ENCODE data around the gene AIP.

The AIP gene

DNA sequence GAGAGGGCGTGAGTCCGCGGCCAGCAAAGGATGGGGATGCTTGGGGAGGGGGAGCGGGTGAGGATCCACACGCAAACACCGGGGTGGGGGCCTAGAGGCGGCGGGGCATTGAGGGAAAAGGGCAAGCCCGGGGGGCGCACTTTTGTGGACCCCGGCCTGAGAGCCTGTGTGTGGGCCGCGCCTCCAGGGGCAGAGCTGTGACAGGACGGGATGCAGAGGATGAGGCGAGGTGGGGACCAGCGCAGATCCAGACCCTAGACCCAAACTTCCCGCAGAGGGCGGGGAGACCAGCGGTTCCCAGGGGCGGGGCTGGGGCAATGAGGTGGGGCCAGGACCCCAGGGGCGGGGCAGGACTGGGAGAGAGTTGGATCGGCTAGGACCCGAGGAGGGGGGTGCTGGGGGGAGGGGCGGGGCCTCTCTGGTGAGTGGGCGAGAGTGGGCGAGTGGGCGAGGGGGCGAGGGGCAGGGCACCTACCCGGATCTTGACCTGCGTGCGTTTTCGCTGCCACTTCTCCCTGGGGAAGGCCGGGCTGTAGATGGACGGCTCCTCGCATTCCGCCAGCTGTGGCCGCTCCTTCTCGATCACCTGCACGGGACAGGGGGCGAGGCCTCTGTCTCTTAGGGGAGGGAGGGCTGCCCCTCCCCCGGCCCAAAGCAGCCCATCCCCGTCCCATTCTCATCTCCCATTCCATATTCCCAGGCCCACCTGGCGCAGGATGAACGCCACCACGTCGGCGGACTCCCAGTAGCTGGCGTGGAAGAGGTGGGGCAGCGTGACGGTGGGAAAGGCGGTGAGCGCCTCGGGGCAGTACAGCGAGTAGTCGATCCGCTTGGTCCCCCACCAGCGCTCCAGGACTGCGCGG is 11.8 kb downstream of the AIP start:
- no peak for DNase-seq

DNA sequence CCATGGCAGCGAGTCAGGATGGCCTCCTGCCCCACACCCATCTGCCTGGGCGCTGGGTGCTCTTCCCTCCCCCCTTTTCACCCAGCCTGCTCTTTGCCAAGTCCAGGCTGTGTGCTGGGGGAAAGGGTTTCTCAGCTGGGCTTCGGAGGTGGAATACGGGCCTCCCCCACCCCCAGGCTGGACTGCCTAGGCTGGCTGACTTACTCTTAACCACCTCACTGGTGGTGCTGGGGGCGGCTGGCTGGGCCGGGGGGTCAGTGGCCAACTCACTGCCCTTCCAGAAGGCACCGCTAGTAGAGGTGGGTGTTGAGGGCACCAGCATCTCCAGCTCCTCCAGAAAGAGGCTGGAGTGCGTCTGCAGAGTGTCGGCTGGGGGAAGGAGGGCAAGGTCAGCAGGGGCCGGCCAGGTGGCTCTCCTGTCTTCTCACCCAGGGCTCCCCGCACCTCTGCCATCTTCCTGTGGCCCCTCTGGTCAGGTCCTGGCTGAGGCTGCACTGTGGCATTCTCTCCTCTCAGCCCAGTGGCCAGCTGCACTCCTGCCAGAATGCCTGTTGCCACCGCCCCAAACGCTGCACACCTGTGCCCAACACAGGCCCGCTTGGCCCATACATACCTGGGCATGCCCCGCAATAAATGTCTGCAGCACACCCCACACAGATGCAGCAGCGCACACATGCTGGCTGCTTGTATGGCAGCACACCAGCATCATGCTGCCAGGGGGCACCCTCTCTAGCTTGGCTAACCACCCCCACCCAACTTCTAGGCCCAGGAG is 12.6 kb downstream of the AIP start:
- DNase-seq: no peak

DNA sequence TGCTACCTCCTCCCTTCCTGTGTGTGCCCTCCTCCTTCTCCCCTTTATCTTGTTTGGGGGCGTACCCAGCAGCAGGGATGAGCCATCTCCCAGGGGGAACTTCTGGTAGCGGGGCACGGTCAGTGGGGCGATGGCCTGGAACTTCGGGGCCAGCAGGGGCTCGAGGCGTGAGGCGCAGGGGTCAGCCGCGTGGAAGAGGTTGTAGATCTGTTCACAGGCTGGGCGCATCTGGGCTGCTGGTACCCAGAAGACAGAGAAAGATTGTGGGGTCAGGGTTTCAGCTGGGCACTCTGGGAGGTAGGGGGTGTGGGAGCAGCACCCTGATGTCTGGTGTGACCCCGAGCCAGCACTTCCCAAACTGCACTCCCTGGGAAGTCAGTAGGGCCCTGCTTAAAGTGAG is 13.3 kb downstream of the AIP start:
- no peak for DNase-seq

DNA sequence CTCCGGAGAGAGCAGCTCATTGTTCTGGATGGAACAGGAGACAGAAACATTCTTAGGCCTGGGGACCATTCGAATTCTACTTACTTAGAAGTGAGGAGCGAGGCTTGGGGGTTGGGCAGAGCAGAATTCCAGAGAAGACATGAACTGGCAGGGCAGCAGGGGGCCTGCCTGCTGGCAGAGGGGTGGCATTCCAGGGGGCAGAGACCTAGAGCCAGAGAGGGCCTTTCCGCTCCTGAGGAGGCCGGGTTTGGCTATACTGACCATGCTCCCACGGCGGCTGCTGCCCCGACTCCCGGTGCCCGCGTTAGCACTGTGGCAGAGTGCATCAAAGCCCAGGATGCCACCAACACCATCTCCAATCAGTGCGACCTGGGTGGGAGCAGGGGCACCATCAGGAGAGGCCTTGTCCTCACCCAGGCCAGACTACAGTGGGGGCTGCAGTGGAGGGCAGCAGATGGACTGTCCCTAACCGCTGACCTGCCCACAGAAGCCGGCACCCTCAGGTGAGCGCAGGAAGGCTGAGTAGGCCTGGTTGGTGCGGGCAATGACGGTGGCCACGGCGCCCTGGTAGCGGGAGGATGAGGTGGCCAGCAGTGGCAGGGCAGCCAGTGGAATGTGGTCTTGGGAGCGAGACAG is 14.9 kb downstream of the AIP start:
- no peak for DNase-seq

DNA sequence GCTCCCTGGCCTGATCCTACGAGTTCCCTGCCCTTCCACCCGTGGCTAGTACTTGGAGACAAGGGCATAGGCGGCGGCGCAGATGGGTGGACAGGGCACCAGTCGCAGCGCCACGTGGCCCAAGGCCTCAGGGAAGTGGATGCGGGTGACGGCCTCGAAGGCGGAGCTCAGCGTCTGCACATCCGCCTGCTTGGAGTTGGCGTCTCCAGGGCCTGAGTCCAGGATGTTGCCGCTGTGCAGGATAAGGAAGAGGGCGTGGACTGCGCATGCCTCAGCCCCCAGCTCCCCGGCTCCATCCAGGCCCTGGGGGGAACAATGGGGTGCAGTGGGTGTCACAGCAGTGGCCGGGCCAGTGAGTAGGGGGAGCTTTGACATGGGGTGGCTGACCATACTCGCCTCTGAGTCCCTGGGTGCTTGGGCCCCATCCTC is 15.7 kb downstream of the AIP start:
- DNase-seq: no peak

DNA sequence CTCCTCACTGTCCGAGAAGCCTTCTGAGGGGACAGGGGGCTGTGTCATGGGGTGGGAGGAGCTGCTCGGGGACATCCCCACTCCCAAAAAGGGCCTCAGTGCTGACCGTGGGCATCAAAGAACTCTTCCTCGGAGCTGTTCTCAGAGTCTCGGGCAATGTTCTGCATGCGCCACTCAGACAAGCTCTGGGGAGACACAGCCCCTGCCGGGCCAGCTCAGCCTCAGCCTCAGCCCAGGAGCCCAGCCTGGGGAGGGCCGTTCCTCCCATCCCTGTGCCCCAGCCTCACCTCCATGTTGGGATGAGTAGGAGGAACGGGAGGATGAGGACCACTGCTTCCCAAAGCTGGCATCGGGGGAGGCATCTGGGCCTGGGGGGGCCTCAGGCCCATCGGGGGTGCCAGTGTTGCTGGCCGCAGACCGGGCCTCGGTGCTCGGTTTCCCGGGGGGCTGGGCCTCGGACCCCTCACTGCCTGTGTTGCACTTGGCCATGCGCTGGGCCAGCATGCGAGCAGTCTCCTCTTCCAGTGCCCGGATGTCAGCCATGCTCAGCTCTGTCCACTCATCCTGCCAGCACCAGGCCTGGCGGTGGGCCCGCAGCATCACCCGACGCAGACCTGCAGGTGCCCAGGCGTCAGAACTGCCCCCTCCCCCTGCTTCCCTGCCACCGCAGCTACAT is 17.1 kb downstream of the AIP start:
- DNase-seq: no peak

DNA sequence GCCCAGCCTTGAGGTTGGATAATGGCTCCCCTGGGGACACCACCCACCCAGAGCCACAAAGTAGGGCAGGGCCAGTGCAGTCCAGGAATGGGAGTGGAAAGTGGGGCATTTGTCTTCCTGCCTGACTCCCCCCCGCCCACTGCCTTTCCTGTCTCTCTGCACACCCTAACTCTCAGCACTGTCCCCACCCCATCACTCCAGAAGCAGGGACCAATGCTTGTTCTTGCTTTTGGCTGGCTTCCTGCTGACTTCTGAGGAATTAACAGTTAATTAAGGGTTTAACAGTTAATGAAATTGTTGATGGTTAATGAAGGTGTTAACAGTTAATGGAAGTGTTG is 17.6 kb downstream of the AIP start:
- DNase-seq: no peak

DNA sequence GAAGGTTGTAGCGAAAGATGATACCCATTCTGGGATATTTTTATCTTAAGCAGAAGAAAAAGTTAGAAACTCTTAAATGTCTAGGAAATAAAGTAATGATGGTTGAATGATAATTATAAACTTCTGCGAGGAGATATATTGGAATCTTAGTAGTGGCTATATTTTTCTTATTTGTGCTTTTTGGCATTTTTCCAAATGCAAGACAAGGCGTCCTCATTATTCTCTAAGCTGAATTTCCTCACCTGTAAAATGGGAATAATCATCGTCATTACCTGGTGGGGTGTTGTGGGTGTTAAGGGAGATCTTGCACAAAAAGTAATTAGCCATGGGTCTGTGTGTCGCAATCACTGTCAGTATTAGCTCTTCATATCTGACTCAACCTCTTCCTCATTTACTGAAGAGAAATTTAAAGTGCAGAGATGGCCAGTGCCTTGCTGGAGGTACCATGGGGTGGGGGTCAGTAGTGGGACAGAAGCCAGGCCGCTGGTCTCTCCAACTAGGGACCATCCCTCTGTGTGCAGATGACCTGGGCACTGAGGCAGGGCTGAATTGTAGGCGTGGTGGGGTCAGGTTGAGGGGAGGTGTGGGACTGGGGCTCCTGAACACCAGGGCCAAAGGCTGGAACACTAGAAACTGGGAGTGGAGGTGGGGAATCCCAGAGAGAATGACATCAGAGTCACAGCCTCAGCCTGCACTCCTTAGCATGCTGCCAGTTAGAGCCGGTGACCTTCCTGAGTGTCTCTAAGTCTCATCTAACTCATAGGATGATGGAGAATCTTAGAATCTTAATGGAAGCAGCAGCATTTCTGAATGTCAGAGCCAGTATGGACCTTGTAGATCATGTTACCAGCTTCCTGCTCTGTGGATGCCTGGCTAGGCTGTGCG is 18.2 kb downstream of the AIP start:
- DNase-seq: no peak

DNA sequence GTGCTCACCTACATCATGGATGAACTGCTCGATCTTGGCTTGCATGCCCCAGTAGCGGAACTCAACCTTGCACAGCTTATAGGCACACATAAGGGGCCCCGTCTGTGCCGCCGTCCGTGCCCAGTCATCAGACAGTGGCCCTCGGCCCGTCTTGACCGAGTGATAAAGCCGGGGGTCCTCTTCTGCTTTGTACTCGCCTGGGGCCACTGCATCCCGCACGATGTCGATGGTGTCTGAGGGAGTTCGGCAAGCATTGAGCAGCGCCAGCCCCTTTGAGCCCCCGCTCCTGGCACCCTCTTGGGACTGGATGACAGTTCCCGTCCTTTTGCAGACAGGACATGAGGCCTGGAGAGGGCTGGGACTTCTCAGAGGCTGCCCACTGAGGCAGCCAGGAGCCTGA is 19.0 kb downstream of the AIP start:
- no peak for DNase-seq

DNA sequence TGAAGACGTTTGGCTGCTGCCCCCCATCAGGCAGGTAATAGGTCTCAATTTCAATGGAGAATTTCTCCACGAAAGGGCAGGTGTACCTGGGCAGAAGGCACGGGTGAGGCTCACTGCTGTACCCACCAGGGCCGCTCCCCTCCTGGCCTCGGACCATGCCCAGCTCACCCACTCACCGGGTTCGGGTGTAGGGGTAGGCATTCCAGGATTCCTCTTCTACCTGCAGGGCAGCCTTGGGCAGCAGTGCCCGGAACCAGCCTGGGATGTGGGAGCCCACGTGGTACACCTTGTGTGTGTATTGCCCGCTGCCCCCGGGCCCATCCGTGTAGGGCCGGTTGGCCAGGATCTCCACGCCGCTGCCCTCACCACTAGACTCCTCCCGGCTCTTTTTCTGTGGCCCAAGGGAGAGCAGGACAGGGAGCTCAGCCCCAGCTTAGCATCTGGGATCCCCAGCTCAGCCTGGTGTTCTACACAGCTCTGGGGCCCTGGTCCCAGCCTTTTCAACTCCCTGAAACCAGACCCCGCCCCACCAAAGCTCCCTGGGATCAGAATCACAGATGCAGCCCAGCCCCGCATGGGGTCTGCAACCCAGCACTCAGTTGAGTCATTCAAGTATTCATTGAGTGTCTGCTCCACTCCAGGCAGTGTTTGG is 19.6 kb downstream of the AIP start:
- DNase-seq: no peak

DNA sequence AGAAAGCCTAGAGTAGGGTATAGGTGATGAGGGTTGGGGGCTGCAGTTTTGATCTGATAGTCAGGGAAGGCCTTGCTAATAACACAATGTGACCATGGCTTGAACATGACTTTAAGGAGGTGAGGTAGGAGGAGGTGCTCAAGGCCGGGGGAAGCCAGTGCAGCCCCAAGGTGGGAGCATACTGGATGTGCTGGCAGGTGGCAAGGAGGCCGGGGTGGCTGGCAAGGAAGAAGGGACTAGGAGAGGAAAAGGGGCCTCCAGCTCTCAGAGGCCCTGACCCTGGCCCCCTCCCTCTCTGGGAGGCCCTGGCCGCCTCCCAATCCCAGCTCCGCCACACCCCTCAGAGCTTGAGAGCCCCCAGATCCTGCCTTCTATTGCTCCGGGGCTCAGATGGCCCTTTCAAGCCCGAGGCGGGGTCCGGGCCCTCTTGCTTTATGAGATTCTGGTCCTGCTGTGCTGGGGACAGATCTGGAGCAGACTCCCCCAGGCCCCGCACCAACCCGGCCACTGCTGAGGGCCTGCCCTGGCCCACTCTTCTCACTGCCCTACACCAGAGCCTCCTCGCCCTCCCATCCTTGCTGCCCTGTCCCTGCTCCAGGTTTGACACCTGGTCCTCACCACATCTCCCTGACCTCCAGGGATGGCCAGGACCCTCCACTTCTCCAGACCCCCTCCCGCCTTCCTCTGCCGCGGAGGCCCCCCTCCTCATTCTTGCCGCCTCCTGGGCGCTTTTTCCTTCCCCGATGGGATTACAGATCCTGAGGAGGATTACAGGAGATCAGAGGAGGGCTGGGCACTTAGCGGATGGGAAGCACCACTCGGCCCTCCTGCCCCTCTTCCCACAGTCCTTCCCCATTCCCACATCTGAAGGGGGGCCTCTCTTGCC is 20.5 kb downstream of the AIP start:
- DNase-seq: no peak

DNA sequence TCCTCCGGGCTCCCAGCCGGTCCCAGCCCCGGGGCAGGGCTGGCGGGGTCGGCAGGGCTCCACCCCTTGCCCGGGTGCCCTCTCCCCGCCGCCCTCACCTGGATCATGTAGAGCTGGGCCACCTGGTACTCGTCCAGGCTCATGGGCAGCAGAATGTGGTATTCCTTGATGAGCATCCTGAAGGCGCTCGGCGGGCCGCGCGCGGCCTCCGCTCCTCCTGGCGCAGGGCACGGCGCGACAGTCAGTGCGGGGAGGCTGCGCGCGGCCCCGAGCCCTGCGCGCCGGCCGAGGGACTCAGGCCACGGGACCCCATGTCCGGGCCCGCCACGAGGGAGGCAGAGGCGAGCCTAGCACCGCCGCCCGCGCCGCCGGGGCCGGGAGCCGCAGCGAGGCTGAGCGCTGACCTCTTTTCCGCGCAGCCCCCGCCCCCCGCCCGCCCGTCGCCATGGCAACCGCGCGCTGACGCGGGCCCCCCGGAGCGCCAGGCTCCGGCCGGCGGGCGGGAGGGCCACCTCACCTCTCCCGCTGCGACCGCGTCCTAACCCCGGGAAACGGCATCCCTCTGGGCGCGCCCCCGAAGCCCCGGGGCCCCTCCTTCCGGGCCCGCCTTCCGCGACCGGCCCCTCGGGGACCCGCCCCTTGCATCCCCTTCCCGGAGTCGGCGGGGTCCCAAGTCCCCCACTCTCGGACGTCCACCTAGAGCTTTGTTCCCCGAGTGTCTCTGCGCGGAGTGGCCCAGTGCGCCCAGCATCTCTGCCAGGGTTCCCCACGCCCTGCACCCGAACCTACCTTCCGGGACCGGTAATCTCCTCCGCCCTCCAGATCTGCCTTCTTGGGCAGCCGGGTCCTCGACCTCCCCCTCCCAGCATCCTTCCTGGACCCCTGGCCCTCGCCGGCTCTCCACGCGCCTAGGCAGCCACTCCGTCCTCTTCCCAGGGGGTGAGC is 21.5 kb downstream of the AIP start:
- DNase-seq: no peak

DNA sequence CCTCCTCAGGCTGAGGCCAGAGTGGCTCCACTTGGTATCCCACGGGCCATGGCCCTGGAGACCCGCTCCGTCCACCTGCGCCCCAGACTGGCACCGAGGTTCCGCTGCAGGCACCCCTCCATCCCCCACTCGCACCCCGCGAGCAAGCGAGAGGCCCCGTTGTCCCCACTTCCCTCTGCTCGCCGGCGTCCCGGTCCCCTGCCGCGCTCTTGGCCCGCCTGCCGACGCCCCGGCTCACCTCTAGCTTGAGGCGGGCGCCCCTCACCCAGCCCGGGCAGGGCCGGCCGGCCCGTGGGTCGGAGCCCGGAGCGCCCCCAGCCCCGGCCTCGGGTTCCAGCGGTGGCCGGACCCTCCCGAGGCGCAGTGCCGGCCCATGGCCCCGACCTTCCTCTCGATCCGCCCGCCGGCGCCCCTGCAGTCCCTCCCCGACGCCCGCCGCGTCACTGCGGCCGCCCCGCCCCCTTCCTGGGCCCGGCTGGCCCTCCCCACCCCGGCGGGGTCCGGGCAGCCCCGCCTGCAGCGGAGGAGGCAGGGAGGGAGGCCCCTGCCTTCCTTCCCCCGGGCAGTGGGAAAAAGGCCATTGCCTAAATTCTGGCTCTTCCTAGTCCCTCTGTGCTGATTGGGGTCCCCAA is 22.2 kb downstream of the AIP start, which contains the start of gene PITPNM1:
Gene PITPNM1, minus strand, starts transcription at position 414 of the 632 bp plus-strand sequence. CDS start 1,183 bp downstream, outside the sequence.
- DNase-seq: no peak

DNA sequence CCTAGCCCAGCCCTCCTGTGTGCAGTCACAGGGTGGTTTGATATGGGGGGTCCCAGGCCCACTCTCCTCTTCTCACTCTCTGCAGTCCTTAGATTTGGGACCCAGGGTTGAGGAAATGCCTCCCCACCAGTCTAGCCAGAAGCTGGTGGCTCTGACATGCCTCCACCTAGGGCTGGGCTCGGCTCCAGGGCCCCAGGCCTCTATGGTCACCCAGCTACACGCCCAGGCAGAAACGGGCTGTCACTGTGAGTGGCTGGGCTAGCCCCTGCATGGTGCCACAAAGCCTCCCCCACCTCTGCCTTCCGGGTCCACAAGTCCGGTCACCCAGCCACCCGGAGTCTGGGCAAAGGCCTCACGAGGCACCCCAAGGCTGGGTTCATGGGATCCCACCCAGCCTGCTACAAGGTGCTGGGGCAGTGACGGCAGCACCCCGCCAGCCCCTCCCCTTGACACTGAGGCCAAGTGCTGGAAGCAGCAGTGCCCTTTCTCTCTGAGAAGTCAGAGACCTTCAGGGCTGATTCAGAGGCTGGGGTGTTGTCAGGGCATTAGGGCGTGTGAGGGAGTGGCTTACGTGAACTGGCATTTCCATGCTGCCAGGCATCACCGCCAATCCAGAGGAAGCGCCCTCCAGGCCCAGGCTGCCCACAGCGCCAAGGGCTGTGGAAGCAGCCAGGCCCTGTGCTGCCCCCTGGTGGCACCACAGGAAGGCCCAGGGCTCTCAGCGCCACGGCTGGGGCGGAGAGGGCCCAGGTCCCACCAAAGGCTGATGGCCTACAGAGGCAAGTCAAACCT is 23.0 kb downstream of the AIP start:
- DNase-seq: no peak

DNA sequence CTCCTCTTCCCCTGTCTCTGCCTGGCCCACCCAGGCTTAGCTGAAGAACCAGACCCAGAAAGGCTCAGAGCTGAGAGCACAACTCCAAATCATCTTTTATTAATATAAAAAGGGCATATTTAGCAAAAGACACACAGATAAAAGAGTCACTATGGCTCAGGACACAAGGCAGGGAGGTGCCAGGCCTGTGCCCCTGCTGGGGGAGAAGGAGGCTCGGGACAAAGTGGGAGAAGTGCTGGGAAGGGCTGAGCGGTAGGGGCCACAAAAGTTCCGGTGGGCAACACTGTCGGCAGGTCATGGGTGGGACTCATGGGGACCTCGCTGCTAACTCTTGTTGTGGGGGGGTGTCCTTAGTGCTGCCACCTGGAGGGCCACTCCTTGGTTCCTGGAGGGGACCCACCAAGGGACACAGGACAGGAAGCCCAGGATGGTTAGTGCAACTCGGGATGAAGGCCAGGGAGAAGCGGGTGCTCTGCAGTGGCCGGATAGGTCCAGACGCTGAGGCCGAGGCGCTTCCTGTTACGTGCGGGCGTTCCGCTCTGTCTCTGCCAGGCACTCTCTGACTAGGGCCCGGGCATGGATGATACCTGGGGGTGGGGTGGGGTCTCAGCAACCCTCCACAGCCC is 23.7 kb downstream of the AIP start:
- no peak for DNase-seq

DNA sequence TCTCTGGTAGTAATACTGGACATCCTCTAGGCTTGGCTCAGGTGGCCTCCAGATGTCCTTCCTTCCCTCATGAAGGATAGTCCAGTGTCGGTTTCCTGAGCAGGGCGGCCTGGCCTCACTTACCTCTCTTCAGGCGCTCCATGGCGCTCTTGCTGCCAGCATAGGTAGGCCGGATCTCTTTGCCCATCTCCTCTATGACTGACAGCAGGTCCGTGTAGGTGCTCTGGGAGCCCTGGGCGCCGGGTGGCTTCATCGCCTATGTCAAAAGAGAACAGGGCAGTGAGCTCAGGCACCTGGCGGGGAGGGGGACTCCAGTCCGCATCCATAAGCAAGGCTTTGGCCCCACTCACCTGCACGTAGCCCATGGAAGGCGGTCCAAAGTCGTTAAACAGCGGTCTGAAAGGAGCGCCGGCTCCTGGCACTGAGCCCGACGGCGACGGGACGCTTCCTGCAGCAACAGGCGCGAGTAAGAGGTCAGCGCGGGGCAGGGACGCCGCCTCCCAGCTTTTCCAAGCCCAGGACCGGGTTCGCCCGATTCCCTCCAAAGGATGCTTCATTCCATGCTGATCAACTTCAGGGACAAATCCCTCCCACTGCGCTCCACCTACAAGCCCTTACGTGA is 24.5 kb downstream of the AIP start:
- DNase-seq: no peak

Data from NCI-H187 treated with DMSO at 0.1 percent for 48 hours (cell line).